Measurements from ENCODE around the gene RAB21. TPM values are rescaled to one million over a fixed set of nuclear protein-coding genes. Genes with fewer than 3 reads are reported as not detected.

RAB21 gene
- total RNA-seq, 2 donors from 2014 or later: 47.6 to 51.2 TPM

DNA sequence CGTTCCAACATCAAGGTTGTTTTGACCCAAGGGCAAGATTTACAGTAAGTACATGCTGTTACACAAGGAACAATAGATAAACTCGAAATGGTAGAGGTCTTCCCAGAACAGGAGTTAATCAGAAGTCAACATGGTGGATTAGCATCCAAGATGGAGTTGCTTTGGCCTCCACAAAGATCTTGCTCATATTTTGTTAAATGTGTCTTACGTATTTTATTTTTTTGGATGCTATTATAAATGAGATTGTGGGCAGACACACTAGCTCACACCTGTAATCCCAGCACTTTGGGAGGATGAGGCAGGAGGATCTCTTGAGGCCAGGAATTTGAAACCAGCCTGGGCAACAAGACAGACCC lies 22.3 kb upstream of the RAB21 start:
- no peak for DNase-seq
- no peak overlapping the region for H3K9ac ChIP-seq (ENCODE audit: extremely low read depth, low read length, poor library complexity, severe bottlenecking)
- TF ChIP-seq, protein P1, sequence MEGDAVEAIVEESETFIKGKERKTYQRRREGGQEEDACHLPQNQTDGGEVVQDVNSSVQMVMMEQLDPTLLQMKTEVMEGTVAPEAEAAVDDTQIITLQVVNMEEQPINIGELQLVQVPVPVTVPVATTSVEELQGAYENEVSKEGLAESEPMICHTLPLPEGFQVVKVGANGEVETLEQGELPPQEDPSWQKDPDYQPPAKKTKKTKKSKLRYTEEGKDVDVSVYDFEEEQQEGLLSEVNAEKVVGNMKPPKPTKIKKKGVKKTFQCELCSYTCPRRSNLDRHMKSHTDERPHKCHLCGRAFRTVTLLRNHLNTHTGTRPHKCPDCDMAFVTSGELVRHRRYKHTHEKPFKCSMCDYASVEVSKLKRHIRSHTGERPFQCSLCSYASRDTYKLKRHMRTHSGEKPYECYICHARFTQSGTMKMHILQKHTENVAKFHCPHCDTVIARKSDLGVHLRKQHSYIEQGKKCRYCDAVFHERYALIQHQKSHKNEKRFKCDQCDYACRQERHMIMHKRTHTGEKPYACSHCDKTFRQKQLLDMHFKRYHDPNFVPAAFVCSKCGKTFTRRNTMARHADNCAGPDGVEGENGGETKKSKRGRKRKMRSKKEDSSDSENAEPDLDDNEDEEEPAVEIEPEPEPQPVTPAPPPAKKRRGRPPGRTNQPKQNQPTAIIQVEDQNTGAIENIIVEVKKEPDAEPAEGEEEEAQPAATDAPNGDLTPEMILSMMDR (conservative IDR thresholded peaks at IDR 0.05): no peak
- no peaks in the 10 kb centered on the region for H3K36me3 ChIP-seq (ENCODE audit: control insufficient read depth, insufficient read depth, low read length)
- Mint-ChIP-seq H3K36me3 (ENCODE audit: low read depth) (no peaks in the 10 kb centered on the region), H3K4me3 (no peak overlapping the region), H3K4me1 (peaks cover 3% of the 10 kb centered on the region), H3K9me3 (no peaks in the 10 kb centered on the region), H3K27me3 (ENCODE audit: insufficient read depth) (no peaks in the 10 kb centered on the region), H3K27ac (no peak overlapping the region)
- WGBS, 2 experiments (ENCODE audit: insufficient coverage in 1 of 2, insufficient read length in 1 of 2): 89 to 97% methylated on average over 2 to 3 of the region's 3 CpGs
- no peak overlapping the region for H3K4me3 ChIP-seq (ENCODE audit: low read length)
- H3K27ac ChIP-seq (ENCODE audit: low read depth, low read length): no peak overlapping the region
- H3K4me1 ChIP-seq (ENCODE audit: control insufficient read depth, insufficient read depth, low read length): no peaks in the 10 kb centered on the region
- H3K27me3 ChIP-seq (ENCODE audit: control insufficient read depth, insufficient read depth, low read length, poor library complexity, severe bottlenecking): no peaks in the 10 kb centered on the region
- H3K9me3 ChIP-seq (ENCODE audit: control insufficient read depth, low read length): no peaks in the 10 kb centered on the region

- Histone ChIP-seq H3K4me3 (ENCODE audit: low read length) (no peak overlapping the region), H3K27me3 (ENCODE audit: control insufficient read depth, insufficient read depth, low read length, poor library complexity, severe bottlenecking) (no peaks in the 10 kb centered on the region), H3K27ac (ENCODE audit: low read depth, low read length) (no peak overlapping the region), H3K9me3 (ENCODE audit: control insufficient read depth, low read length) (peaks cover 5% of the 10 kb centered on the region), H3K4me1 (ENCODE audit: control insufficient read depth, insufficient read depth, low read length) (no peaks in the 10 kb centered on the region), H3K36me3 (ENCODE audit: control insufficient read depth, insufficient read depth, low read length) (no peaks in the 10 kb centered on the region), H3K9ac (ENCODE audit: extremely low read depth, low read length, poor library complexity, severe bottlenecking) (no peak overlapping the region)
- no peak overlapping the region for H3K4me3 Mint-ChIP-seq
- TF ChIP-seq, protein P1 (conservative IDR thresholded peaks at IDR 0.05): no peak
- no peaks in the 10 kb centered on the region for H3K27me3 Mint-ChIP-seq (ENCODE audit: insufficient read depth)
- H3K9me3 Mint-ChIP-seq: no peaks in the 10 kb centered on the region
- WGBS, 2 experiments (ENCODE audit: insufficient coverage in 1 of 2, insufficient read length in 1 of 2): 91 to 100% methylated on average over 1 of the region's 1 CpG
- H3K4me1 Mint-ChIP-seq: peaks cover 2% of the 10 kb centered on the region
- no peak overlapping the region for H3K27ac Mint-ChIP-seq
- no peak for DNase-seq
- H3K36me3 Mint-ChIP-seq (ENCODE audit: low read depth): no peaks in the 10 kb centered on the region
Observed at GRCh38 chr12:71737197-71737596, 17.5 kb upstream of the RAB21 start.

GRCh38 chr12:71742998-71743397 lies 11.7 kb upstream of the RAB21 start:
- Mint-ChIP-seq H3K27ac (no peak overlapping the region), H3K36me3 (ENCODE audit: low read depth) (no peaks in the 10 kb centered on the region), H3K4me3 (no peak overlapping the region), H3K4me1 (no peaks in the 10 kb centered on the region), H3K9me3 (no peaks in the 10 kb centered on the region), H3K27me3 (ENCODE audit: insufficient read depth) (no peaks in the 10 kb centered on the region)
- Histone ChIP-seq H3K4me1 (ENCODE audit: control insufficient read depth, insufficient read depth, low read length) (no peaks in the 10 kb centered on the region), H3K9ac (ENCODE audit: extremely low read depth, low read length, poor library complexity, severe bottlenecking) (no peak overlapping the region), H3K27ac (ENCODE audit: low read depth, low read length) (no peak overlapping the region), H3K36me3 (ENCODE audit: control insufficient read depth, insufficient read depth, low read length) (no peaks in the 10 kb centered on the region), H3K9me3 (ENCODE audit: control insufficient read depth, low read length) (peaks cover 5% of the 10 kb centered on the region), H3K4me3 (ENCODE audit: low read length) (no peak overlapping the region), H3K27me3 (ENCODE audit: control insufficient read depth, insufficient read depth, low read length, poor library complexity, severe bottlenecking) (no peaks in the 10 kb centered on the region)
- no CpG with 5 or more reads among the region's 1 CpG for WGBS, 2 experiments (ENCODE audit: insufficient coverage in 1 of 2, insufficient read length in 1 of 2)
- TF ChIP-seq, protein P1 (conservative IDR thresholded peaks at IDR 0.05): no peak
- DNase-seq: no peak
